Mesodermal cell (in vitro differentiated cells): Measurements from ENCODE around the gene NKAIN2.

Experiments
- H3K27ac ChIP-seq: 2 replicates; pipeline ENCODE4 v1.7.0; 2013; ENCODE audit warnings: mild to moderate bottlenecking, low read depth, low read length, moderate library complexity; ENCODE audit not compliant: severe bottlenecking
- H3K36me3 ChIP-seq: 2 replicates; pipeline ENCODE4 v1.7.1; 2013; ENCODE audit warnings: mild to moderate bottlenecking, low read length, moderate library complexity; ENCODE audit not compliant: control insufficient read depth, insufficient read depth
- H3K4me1 ChIP-seq: one replicate; pipeline ENCODE4 v1.7.1; 2013; ENCODE audit warnings: mild to moderate bottlenecking, low read length; ENCODE audit not compliant: insufficient read depth, control insufficient read depth, poor library complexity, severe bottlenecking
- H3K4me3 ChIP-seq: 2 replicates; pipeline ENCODE4 v1.7.0; 2013; ENCODE audit warnings: low read length, control low read depth, mild to moderate bottlenecking; ENCODE audit not compliant: insufficient read depth, poor library complexity, severe bottlenecking; ENCODE audit errors: extremely low read depth
- H3K9me3 ChIP-seq: 2 replicates; pipeline ENCODE4 v1.7.1; 2013; ENCODE audit warnings: mild to moderate bottlenecking, low read length, moderate library complexity; ENCODE audit not compliant: control insufficient read depth
- WGBS, 2 experiments: methylation state at CpG; one replicate each; pipeline ENCODE4 v1.1.5; 2013; ENCODE audit warnings: missing lambda C conversion rate in 2 of 2; ENCODE audit not compliant: insufficient coverage in 2 of 2; 5-methylcytosine and 5-hydroxymethylcytosine counted together

Gene NKAIN2

DNA sequence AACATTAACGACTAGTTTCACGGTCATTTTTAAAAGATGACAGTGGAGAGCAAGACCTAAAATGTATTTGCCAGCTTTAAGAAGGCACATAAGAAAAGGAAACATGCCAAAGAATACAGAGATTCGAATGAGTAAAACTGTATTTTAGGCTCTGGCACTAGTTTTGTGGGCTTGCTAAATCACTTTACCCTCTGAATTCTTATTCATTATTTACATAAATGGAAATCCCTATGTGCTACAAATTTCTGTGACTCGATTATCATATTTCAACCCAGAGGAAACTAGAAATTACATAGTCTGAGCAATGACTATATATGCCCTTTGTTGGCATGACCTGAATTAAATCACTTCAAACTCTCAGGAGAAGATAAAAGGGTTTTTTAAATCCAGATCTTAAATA, 716.8 kb downstream of the NKAIN2 start:
- Histone ChIP-seq H3K36me3 (no peaks in the 10 kb centered on the region), H3K4me3 (no peak overlapping the region), H3K27ac (no peak overlapping the region), H3K4me1 (no peaks in the 10 kb centered on the region), H3K9me3 (no peaks in the 10 kb centered on the region)
- WGBS, 2 experiments = 80% methylated on average over 1 of the region's 4 CpGs; no CpG with 5 or more reads in 1 of the 2 experiments

DNA sequence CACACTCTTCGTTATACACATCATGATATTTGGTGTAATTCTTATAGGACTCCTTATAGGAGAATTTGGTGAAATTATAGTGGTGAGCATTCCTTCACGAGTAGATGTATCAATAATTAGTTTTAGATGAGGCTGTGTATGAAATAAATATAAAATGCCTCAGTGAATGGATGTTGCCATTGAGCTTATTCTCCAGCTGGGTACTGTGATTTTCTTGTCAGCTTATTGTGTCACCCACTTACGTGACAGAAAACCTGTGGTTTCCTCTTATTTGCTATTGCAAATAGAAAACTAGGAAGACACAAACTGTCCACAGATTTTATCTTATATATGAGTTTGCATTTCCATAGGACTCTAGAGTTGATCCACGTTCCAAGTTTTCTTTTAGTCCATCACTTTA, 718.7 kb downstream of the NKAIN2 start:
- H3K9me3 ChIP-seq = no peaks in the 10 kb centered on the region
- no peaks in the 10 kb centered on the region for H3K4me1 ChIP-seq
- no peaks in the 10 kb centered on the region for H3K36me3 ChIP-seq
- WGBS, 2 experiments = 100% methylated on average over 1 of the region's 4 CpGs
- H3K27ac ChIP-seq = no peak overlapping the region
- no peak overlapping the region for H3K4me3 ChIP-seq

DNA sequence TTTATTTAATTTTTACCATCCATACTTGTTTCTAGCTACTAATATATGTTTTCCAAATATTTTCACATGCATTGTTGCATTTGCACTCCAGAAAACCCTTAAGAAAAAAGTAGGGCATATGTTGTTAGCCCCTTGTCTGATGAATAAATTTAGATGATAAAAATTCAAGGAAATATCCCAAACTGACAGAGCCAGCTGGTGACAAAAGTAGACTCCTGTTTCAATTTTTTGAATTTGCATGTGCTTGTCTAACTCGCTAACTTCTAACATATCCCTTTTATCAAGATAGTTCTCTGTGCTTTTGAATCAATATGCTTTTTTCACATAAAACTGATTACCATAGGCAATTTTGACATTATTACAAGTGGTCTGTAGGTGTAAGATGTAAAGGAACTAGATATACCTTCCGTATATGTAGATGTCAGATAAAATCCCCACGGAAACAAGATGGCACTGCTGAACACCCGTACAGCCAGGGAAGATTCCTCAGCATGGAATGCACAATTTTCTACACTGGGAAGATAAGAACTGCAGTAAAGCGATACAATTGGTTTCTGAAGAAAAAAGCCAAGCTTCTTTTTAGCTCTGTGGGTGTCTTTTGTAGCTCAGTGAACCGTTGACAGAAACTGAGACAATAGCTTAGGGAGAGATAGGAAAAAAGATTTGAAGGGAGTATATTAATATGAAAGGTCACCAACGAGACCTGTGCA, 721.0 kb downstream of the NKAIN2 start:
- Histone ChIP-seq H3K9me3 (no peaks in the 10 kb centered on the region), H3K36me3 (no peaks in the 10 kb centered on the region), H3K27ac (no peak overlapping the region), H3K4me1 (no peaks in the 10 kb centered on the region), H3K4me3 (no peak overlapping the region)
- WGBS, 2 experiments = 72% methylated on average over 2 to 5 of the region's 7 CpGs

DNA sequence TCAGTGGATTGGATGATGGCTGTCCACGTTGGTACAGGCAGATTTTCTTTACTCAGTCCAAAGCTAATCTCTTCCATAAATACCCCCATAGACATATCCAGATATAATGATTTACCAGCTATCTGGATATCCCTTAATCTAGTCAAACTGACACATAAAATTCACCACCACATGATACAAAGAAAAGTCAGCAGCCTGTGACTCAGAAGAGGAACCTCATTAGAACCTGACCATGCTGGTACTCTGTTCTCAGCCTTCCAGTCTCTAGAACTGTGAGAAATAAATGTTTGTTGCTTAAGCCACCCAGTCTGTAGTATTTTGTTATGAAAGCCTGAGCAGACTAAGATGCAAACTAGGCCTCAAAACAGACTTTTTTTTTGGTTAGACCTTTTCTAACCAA, 727.3 kb downstream of the NKAIN2 start:
- Histone ChIP-seq H3K4me3 (no peak overlapping the region), H3K27ac (no peak overlapping the region), H3K4me1 (peaks cover 7% of the 10 kb centered on the region), H3K36me3 (no peaks in the 10 kb centered on the region), H3K9me3 (no peaks in the 10 kb centered on the region)
- 83% methylated on average over 1 of the region's 1 CpG; no CpG with 5 or more reads in 1 of the 2 experiments for WGBS, 2 experiments

DNA sequence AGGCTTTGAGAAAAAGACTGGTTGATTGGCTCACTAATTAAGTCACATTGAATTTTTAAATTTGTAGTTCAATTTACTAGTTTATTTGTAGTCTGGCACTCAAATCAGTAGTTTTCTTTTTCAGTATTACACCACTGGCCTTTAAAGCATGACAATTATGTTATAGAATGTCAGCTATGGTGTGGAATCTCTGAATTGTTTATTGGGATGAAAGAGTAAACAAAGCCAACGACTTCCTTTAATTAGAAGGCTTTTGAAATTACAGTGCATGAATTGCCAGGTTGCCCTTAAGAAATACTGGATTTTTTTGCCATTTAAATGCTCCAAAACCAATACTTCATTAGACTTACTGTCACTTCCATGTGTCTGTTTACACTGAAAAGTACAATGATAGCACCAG, 731.6 kb downstream of the NKAIN2 start:
- no CpG with 5 or more reads among the region's 1 CpG for WGBS, 2 experiments

DNA sequence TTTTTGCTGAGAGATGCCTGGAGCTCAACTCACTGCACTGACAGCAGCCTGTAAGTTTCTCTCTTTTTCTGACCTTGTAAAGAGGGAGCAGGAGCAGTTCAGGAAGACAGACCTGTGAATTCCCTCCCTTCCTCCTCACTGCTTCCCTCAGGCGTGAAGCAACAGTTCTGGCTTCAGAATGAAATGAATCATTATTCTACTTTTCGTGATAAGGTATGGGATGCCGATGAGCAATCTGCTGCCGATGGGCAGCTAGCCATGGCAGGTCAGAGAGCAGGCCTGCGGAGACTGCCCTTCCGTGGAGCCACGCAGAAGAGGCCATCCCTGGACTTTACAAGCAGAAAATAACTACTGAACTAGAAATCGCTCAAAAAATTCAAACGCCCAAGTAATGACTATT, 732.1 kb downstream of the NKAIN2 start:
- H3K4me1 ChIP-seq = peaks cover 7% of the 10 kb centered on the region
- no peak overlapping the region for H3K4me3 ChIP-seq
- no peak overlapping the region for H3K27ac ChIP-seq
- 94 to 100% methylated on average over 2 to 3 of the region's 9 CpGs for WGBS, 2 experiments
- no peaks in the 10 kb centered on the region for H3K9me3 ChIP-seq
- H3K36me3 ChIP-seq = no peaks in the 10 kb centered on the region

More for the DNA sequence above, 731.6 kb downstream of the NKAIN2 start:
- Histone ChIP-seq H3K9me3 (no peaks in the 10 kb centered on the region), H3K4me3 (no peak overlapping the region), H3K4me1 (peaks cover 7% of the 10 kb centered on the region), H3K36me3 (no peaks in the 10 kb centered on the region), H3K27ac (no peak overlapping the region)

DNA sequence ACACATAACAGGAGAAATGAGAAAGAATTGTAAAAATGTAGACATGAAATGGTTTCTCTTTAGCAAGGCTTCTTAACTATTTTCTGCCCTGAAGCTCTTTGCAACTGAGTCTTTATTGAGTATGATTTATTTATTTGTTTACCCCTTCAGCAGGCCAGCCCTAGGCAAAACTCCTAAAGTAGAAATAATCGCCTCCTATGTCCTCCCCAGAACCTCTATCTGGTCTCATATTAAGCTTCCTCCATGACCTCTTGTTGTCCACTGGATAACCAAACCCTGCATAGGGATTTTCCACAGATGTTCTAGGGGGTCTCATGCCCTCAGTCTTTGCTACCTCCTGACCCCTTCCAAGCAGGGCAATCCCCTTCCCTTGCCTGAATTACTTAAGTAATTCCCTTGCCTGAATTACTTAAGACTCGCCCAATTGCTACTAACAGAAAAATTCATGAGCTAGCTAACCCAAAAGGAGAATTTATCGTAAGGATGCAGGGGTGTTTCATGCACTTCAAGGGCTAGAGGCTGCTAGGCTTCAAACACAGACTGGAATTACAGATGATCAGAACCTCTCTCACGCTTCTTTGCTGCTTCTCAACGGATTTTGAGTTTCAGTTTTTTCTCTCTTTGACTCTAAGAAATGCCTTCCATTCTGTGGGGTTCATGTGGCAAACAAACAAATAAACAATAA, 732.6 kb downstream of the NKAIN2 start:
- no peak overlapping the region for H3K4me3 ChIP-seq
- WGBS, 2 experiments = 85% methylated on average over 4 of the region's 5 CpGs
- H3K36me3 ChIP-seq = no peaks in the 10 kb centered on the region
- H3K27ac ChIP-seq = no peak overlapping the region
- no peaks in the 10 kb centered on the region for H3K9me3 ChIP-seq
- peaks cover 7% of the 10 kb centered on the region for H3K4me1 ChIP-seq

DNA sequence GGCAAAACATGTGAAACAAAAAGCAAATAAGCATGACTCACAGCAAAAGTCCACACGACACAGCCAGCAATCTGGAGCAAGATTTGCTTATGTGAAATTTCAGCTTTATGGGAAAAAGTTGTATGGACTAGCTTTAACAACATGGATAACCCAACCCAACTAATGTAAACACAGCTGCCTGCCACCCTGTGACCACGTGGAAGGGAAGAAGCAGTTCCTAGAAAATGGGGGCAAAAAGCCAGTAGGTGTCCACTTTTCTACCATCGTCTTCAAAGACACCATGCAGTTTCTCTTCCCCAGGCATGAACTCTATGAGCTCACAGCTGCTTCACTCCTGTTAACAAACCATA, 733.2 kb downstream of the NKAIN2 start:
- H3K9me3 ChIP-seq = no peaks in the 10 kb centered on the region
- WGBS, 2 experiments = 52% methylated on average over 2 of the region's 3 CpGs; no CpG with 5 or more reads in 1 of the 2 experiments
- no peaks in the 10 kb centered on the region for H3K36me3 ChIP-seq
- no peak overlapping the region for H3K4me3 ChIP-seq
- peaks cover 7% of the 10 kb centered on the region for H3K4me1 ChIP-seq
- H3K27ac ChIP-seq = no peak overlapping the region

DNA sequence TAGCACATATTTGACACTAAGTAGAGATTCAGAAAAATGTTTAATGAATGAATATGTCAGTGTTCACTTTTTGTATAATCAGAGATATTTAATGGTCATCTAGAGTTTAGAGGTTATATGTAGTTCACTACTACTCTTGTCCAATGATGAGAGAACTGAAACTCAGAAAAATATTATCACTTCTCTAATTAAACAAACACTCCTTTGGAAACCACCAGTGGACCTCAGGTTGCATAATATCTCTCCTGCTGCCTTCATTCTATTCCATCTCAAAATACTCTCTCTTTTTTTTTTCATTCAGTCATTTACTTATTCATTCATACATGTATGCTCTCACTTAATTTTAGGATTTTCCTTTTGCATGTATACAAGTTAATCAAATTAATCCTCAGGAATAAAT, 735.4 kb downstream of the NKAIN2 start:
- Histone ChIP-seq H3K4me1 (peaks cover 7% of the 10 kb centered on the region), H3K36me3 (no peaks in the 10 kb centered on the region), H3K9me3 (no peaks in the 10 kb centered on the region), H3K27ac (no peak overlapping the region), H3K4me3 (no peak overlapping the region)

DNA sequence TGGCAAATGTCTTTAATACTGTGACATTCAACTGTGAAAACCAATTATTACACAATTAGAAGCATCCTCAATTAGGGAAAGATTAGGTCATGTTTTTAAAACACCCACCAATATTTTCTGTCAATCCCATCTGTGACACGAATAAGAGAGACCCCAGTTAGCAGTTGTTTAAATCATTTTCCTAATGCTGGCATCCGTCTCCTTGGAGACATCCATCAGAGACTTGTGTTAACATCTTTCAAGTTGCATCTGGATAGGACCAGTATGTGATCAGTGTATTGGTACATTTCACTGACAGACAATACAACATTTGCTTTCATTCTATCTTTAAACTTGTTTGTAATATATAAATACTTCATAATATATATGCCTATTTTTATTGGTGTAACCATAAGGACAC, 737.9 kb downstream of the NKAIN2 start:
- no peak overlapping the region for H3K27ac ChIP-seq
- H3K9me3 ChIP-seq = no peaks in the 10 kb centered on the region
- 100% methylated on average over 1 of the region's 2 CpGs; no CpG with 5 or more reads in 1 of the 2 experiments for whole genome bisulfite sequencing, 2 experiments
- H3K36me3 ChIP-seq = no peaks in the 10 kb centered on the region
- H3K4me3 ChIP-seq = no peak overlapping the region
- H3K4me1 ChIP-seq = no peaks in the 10 kb centered on the region

DNA sequence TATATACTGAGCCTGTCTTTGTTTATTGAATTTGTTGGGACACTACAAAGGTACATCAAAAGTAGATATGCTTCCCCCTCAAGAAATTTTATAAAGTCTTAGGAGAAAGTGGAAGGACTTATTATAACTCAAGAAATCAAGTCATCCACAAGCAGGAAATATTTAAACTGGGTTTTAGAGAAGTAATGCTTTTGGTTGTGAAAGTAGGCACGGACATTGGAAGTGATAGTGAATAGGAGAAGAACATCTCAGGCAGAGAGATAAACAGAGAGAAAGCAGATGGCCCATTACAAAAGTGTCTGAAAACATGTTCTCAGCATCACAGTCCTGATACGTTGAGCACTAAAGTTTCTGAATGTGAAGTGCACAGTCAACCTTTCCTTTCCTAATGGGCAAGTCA, 742.9 kb downstream of the NKAIN2 start:
- Histone ChIP-seq H3K27ac (no peak overlapping the region), H3K4me1 (no peaks in the 10 kb centered on the region), H3K36me3 (no peaks in the 10 kb centered on the region), H3K4me3 (no peak overlapping the region), H3K9me3 (no peaks in the 10 kb centered on the region)
- 58 to 78% methylated on average over 2 of the region's 2 CpGs for WGBS, 2 experiments
